Liver (tissue), 10 donors: Measurements from ENCODE around the gene ATRX. TPM values are rescaled to one million over a fixed set of nuclear protein-coding genes. Genes with fewer than 3 reads are reported as not detected.

Source experiments
- DNase-seq: peaks from one replicate; pipeline ENCODE4 v3.0.0-alpha.2; 2017; ENCODE audit warnings: low spot score
- H3K27ac ChIP-seq, 2 donors: one replicate each; pipeline ENCODE4 v1.7.0; 2013; ENCODE audit warnings: inconsistent platforms in 2 of 2, low read length in 2 of 2, control low read depth in 1 of 2, low read depth in 1 of 2, mild to moderate bottlenecking in 1 of 2
- H3K27me3 ChIP-seq, 4 donors: one replicate each; pipeline versions ENCODE4 v1.6.1 to v1.7.0; 2013; ENCODE audit warnings: low read length in 3 of 4, inconsistent platforms in 1 of 4, mild to moderate bottlenecking in 1 of 4, moderate library complexity in 1 of 4; ENCODE audit not compliant: control insufficient read depth in 4 of 4, insufficient read depth in 4 of 4
- H3K36me3 ChIP-seq, 4 donors: one replicate each; pipeline versions ENCODE4 v1.6.1 to v1.7.0; 2013; ENCODE audit warnings: low read length in 3 of 4, mild to moderate bottlenecking in 3 of 4, low read depth in 1 of 4, moderate library complexity in 1 of 4; ENCODE audit not compliant: control insufficient read depth in 4 of 4, insufficient read depth in 3 of 4
- H3K4me1 ChIP-seq, 4 donors: one replicate each; pipeline versions ENCODE4 v1.6.1 to v1.7.0; 2013; ENCODE audit warnings: low read length in 3 of 4, mild to moderate bottlenecking in 3 of 4, moderate library complexity in 1 of 4; ENCODE audit not compliant: control insufficient read depth in 4 of 4, insufficient read depth in 4 of 4
- H3K4me3 ChIP-seq, 3 donors: one replicate each; pipeline versions ENCODE4 v1.6.1 to v1.7.0; 2013; ENCODE audit warnings: low read length in 3 of 3, control low read depth in 1 of 3, low read depth in 1 of 3, mild to moderate bottlenecking in 1 of 3
- H3K9ac ChIP-seq, 2 donors: one replicate each; pipeline ENCODE4 v1.7.0; 2013; ENCODE audit warnings: low read length in 2 of 2, mild to moderate bottlenecking in 2 of 2, moderate library complexity in 2 of 2, control low read depth in 1 of 2, low read depth in 1 of 2
- H3K9me3 ChIP-seq, 4 donors: one replicate each; pipeline versions ENCODE4 v1.6.1 to v1.7.0; 2013; ENCODE audit warnings: low read length in 3 of 4; ENCODE audit not compliant: control insufficient read depth in 4 of 4
- ATF3 ChIP-seq: IDR thresholded peaks from 2 replicates; pipeline ENCODE4 v1.6.1; 2016; ENCODE audit warnings: antibody characterized with exemption
- EGR1 ChIP-seq, 2 donors: IDR thresholded peaks; 2 replicates each; pipeline ENCODE4 v1.6.1; 2016 to 2018; ENCODE audit warnings: antibody characterized with exemption in 2 of 2, low read depth in 2 of 2
- FOXA1 ChIP-seq: IDR thresholded peaks from 2 replicates; pipeline ENCODE4 v1.6.1; 2016; ENCODE audit warnings: antibody characterized with exemption
- FOXA2 ChIP-seq: IDR thresholded peaks from 2 replicates; pipeline ENCODE4 v1.6.1; 2016; ENCODE audit warnings: antibody characterized with exemption
- HNF4A ChIP-seq, 2 donors: conservative IDR thresholded peaks; 2 replicates each; pipeline ENCODE4 v1.6.1; 2016; ENCODE audit warnings: antibody characterized with exemption in 2 of 2, mild to moderate bottlenecking in 2 of 2
- HNF4G ChIP-seq: IDR thresholded peaks from 2 replicates; pipeline ENCODE4 v1.6.1; 2016; ENCODE audit warnings: antibody characterized with exemption
- NR2F2 ChIP-seq: IDR thresholded peaks from 2 replicates; pipeline ENCODE4 v1.6.1; 2016; ENCODE audit warnings: antibody characterized with exemption
- RAD21 ChIP-seq, 2 donors: IDR thresholded peaks; 2 replicates each; pipeline ENCODE4 v1.6.1; 2016; ENCODE audit warnings: antibody characterized with exemption in 2 of 2, mild to moderate bottlenecking in 2 of 2
- RXRA ChIP-seq, 2 donors: IDR thresholded peaks; 2 replicates each; pipeline ENCODE4 v1.6.1; 2017 to 2018; ENCODE audit warnings: antibody characterized with exemption in 2 of 2, mild to moderate bottlenecking in 1 of 2
- SP1 ChIP-seq: IDR thresholded peaks from 2 replicates; pipeline ENCODE4 v1.6.1; 2018; ENCODE audit warnings: antibody characterized with exemption, mild to moderate bottlenecking
- ZBTB33 ChIP-seq: IDR thresholded peaks from 2 replicates; pipeline ENCODE4 v1.6.1; 2016; ENCODE audit warnings: antibody characterized with exemption
- WGBS: extraction: QIAGEN DNeasy Blood & Tissue Kit; methylation state at CpG from one replicate; pipeline ENCODE4 v1.1.7; 2013; 5-methylcytosine and 5-hydroxymethylcytosine counted together
- polyA plus RNA-seq, 2 donors: library from polyadenylated mRNA; stranded (reverse) in 1 of 2; unstranded in 1 of 2; fragments of 200-250 nt in 1 of 2; fragments of >200 nt in 1 of 2; fragmentation: Nextera tagmentation in 1 of 2; extraction: Ambion mirVana in 1 of 2; gene quantifications; one replicate each; pipeline versions ENCODE4 v1.2.1 to v1.2.3, GENCODE V29; 2013 to 2015
- small RNA-seq: library from RNA; depleted of rRNA; stranded (forward); fragments of <200 nt; gene quantifications from one replicate; pipeline ENCODE3, GENCODE V24; 2014
- total RNA-seq, 2 donors: library from RNA; depleted of rRNA; stranded (reverse); fragments of >200 nt; gene quantifications; one replicate each; pipeline ENCODE4 v1.2.3, GENCODE V29; 2014
- TF ChIP-seq, protein P1 (sequence below): IDR thresholded peaks from 2 replicates; pipeline ENCODE4 v1.6.1; 2016; ENCODE audit warnings: antibody characterized with exemption, mild to moderate bottlenecking
- TF ChIP-seq, protein P2 (sequence below): IDR thresholded peaks from 2 replicates; pipeline ENCODE4 v1.6.1; 2016; ENCODE audit warnings: antibody characterized with exemption
- TF ChIP-seq, protein P3 (sequence below): fragments of 150-350 bp; IDR thresholded peaks from 2 replicates; pipeline ENCODE4 v1.5.1; 2017; ENCODE audit warnings: improper control_type of control experiment, low read depth, low read length; ENCODE audit not compliant: missing input control
- donor health status: healthy.
- donor health status: healthy.
- donor health status: healthy.
- donor health status: healthy.
- donor health status: healthy.

ATRX gene
- total and polyA plus RNA-seq, 4 donors: 4.6 to 38.5 (median 32.0) TPM

DNA sequence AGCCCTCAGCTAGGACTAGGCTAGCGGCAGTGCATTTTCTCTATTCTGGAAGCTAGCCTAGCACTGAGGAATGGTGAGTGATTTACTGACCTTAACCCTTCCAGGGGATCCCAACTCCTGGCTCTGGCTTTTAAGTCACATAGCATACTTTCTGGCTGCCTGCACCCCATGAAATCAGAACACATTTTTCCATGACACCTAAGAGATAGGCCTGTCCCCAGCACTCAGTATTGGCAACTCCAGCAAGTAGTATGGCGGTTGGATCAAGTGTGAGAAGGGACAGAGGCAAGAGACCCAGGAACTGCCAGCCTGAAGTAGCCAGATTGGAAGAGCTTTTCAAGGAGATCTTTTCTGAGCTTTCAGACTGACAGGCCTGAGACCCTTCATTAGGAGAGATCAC lies 330.6 kb downstream of the ATRX start:
- no peak overlapping the region for H3K4me3 ChIP-seq
- H3K36me3 ChIP-seq: no peaks in the 10 kb centered on the region
- H3K4me1 ChIP-seq: no peaks in the 10 kb centered on the region
- no peak overlapping the region for H3K9ac ChIP-seq
- TF ChIP-seq, protein P1, sequence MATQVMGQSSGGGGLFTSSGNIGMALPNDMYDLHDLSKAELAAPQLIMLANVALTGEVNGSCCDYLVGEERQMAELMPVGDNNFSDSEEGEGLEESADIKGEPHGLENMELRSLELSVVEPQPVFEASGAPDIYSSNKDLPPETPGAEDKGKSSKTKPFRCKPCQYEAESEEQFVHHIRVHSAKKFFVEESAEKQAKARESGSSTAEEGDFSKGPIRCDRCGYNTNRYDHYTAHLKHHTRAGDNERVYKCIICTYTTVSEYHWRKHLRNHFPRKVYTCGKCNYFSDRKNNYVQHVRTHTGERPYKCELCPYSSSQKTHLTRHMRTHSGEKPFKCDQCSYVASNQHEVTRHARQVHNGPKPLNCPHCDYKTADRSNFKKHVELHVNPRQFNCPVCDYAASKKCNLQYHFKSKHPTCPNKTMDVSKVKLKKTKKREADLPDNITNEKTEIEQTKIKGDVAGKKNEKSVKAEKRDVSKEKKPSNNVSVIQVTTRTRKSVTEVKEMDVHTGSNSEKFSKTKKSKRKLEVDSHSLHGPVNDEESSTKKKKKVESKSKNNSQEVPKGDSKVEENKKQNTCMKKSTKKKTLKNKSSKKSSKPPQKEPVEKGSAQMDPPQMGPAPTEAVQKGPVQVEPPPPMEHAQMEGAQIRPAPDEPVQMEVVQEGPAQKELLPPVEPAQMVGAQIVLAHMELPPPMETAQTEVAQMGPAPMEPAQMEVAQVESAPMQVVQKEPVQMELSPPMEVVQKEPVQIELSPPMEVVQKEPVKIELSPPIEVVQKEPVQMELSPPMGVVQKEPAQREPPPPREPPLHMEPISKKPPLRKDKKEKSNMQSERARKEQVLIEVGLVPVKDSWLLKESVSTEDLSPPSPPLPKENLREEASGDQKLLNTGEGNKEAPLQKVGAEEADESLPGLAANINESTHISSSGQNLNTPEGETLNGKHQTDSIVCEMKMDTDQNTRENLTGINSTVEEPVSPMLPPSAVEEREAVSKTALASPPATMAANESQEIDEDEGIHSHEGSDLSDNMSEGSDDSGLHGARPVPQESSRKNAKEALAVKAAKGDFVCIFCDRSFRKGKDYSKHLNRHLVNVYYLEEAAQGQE: no peak
- no peak for TF ChIP-seq HNF4G
- TF ChIP-seq RXRA (IDR thresholded peaks at IDR 0.05): no peak
- TF ChIP-seq SP1: no peak
- TF ChIP-seq RAD21 (IDR thresholded peaks at IDR 0.05): no peak
- no peak for TF ChIP-seq ATF3
- TF ChIP-seq FOXA1: no peak
- no peak for TF ChIP-seq NR2F2
- TF ChIP-seq ZBTB33: no peak
- TF ChIP-seq FOXA2: no peak
- no peak for TF ChIP-seq HNF4A (conservative IDR thresholded peaks at IDR 0.05)
- TF ChIP-seq, protein P2, sequence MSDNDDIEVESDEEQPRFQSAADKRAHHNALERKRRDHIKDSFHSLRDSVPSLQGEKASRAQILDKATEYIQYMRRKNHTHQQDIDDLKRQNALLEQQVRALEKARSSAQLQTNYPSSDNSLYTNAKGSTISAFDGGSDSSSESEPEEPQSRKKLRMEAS: no peak
- TF ChIP-seq, protein P3, sequence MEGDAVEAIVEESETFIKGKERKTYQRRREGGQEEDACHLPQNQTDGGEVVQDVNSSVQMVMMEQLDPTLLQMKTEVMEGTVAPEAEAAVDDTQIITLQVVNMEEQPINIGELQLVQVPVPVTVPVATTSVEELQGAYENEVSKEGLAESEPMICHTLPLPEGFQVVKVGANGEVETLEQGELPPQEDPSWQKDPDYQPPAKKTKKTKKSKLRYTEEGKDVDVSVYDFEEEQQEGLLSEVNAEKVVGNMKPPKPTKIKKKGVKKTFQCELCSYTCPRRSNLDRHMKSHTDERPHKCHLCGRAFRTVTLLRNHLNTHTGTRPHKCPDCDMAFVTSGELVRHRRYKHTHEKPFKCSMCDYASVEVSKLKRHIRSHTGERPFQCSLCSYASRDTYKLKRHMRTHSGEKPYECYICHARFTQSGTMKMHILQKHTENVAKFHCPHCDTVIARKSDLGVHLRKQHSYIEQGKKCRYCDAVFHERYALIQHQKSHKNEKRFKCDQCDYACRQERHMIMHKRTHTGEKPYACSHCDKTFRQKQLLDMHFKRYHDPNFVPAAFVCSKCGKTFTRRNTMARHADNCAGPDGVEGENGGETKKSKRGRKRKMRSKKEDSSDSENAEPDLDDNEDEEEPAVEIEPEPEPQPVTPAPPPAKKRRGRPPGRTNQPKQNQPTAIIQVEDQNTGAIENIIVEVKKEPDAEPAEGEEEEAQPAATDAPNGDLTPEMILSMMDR: no peak
- no peak for TF ChIP-seq EGR1 (IDR thresholded peaks at IDR 0.05; ENCODE audit: low read depth in 2 of 2)
- DNase-seq: no peak
- no peaks in the 10 kb centered on the region for H3K9me3 ChIP-seq
- WGBS: 96% methylated on average over 2 of the region's 2 CpGs
- H3K27me3 ChIP-seq: peaks cover 0 to 3% (median 0%) of the 10 kb centered on the region in 4 donors
- H3K27ac ChIP-seq: no peak overlapping the region

Small RNA genes lying within 50 kb of the gene (small RNA-seq; reads per million reads assigned to genes)
- not detected for gene FABP5P15

Other genes starting within 250 kb of the ATRX start
- gene MAGT1, start 109.2 kb upstream of the ATRX start, total RNA-seq: 100 to 1,000 TPM in 1 of 2 donors, 10 to 100 TPM in 1; 68.6 to 121 TPM
- 10 to 100 TPM; 29.0 to 47.3 TPM for gene MAGT1, start 109.2 kb upstream of the ATRX start, polyA plus RNA-seq
- 100 to 1,000 TPM; 194 to 396 TPM for gene COX7B, start 113.3 kb upstream of the ATRX start, total RNA-seq
- 100 to 1,000 TPM; 563 to 576 TPM for gene COX7B, start 113.3 kb upstream of the ATRX start, polyA plus RNA-seq
- gene ATP7A, start 124.5 kb upstream of the ATRX start, total RNA-seq: 10 to 100 TPM in 1 of 2 donors, 1 to 10 TPM in 1; 4.9 to 15.3 TPM
- gene ATP7A, start 124.5 kb upstream of the ATRX start, polyA plus RNA-seq: 1 to 10 TPM in 1 of 2 donors, under 1 TPM in 1; 0.75 to 1.2 TPM
- not detected for gene PGAM4, start 183.4 kb upstream of the ATRX start, total RNA-seq
- not detected for gene PGAM4, start 183.4 kb upstream of the ATRX start, polyA plus RNA-seq